Measurements from ENCODE around the gene RSRC2.

The RSRC2 gene

DNA sequence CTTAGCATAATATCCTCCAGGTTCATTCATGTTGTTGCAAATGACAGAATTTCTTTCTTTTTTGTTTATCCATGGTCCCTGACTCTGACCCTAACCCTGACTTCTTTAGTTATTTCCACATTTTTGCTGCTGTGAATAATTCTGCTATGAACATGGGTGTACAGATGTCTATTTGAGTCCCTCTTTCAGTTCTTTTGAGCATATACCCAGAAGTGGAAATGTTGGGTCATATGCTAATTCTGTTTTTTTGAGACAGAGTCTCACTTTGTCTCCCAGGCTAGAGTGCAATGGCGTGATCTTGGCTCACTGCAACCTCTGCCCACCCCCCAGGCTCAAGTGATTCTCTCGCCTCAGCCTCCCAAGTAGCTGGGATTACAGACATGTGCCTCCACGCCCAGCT lies 33.4 kb upstream of the RSRC2 start:
- no peak for DNase-seq (ENCODE audit: low read depth)
- H3K4me3 ChIP-seq (ENCODE audit: low read depth, low read length) = no peak overlapping the region

GRCh38 chr12:122558745-122559641 lies 32.3 kb upstream of the RSRC2 start:
- no peak overlapping the region for H3K4me3 ChIP-seq (ENCODE audit: low read depth, low read length)

More for the DNA sequence above, 33.4 kb upstream of the RSRC2 start:
- TF ChIP-seq MAX (IDR thresholded peaks at IDR 0.05; ENCODE audit: low read depth, low read length) (no peak), MYC (IDR thresholded peaks at IDR 0.05; ENCODE audit: low read depth, low read length) (no peak)

DNA sequence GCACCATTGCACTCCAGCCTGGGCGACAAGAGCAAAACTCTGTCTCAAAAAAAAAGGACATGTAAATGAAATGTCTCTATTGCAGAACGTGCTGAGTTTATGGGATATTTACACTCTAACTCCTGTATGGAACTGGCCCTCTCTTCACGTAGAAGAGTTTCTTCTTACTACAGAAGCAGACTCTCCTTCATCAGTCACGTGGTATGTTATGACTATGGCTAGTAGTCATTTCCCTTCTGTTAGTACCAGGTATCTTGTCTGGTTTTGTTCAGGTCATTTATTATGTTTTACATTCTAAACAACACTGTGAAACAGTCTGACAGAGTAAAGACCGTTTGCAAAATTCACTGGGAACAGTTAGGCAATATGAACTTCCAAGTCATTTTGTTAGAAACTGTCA lies 20.6 kb upstream of the RSRC2 start:
- DNase-seq (ENCODE audit: low read depth) = no peak
- no peak overlapping the region for H3K4me3 ChIP-seq (ENCODE audit: low read depth, low read length)
- TF ChIP-seq, protein P1, sequence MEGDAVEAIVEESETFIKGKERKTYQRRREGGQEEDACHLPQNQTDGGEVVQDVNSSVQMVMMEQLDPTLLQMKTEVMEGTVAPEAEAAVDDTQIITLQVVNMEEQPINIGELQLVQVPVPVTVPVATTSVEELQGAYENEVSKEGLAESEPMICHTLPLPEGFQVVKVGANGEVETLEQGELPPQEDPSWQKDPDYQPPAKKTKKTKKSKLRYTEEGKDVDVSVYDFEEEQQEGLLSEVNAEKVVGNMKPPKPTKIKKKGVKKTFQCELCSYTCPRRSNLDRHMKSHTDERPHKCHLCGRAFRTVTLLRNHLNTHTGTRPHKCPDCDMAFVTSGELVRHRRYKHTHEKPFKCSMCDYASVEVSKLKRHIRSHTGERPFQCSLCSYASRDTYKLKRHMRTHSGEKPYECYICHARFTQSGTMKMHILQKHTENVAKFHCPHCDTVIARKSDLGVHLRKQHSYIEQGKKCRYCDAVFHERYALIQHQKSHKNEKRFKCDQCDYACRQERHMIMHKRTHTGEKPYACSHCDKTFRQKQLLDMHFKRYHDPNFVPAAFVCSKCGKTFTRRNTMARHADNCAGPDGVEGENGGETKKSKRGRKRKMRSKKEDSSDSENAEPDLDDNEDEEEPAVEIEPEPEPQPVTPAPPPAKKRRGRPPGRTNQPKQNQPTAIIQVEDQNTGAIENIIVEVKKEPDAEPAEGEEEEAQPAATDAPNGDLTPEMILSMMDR (IDR thresholded peaks at IDR 0.05; ENCODE audit: low read depth, low read length) = no peak
- TF ChIP-seq MYC (IDR thresholded peaks at IDR 0.05; ENCODE audit: low read depth, low read length) = no peak
- no peak for TF ChIP-seq MAX (IDR thresholded peaks at IDR 0.05; ENCODE audit: low read depth, low read length)
- no peak for TF ChIP-seq POLR2A (IDR thresholded peaks at IDR 0.05; ENCODE audit: extremely low read depth, insufficient read length)

More at GRCh38 chr12:122558745-122559641, 32.3 kb upstream of the RSRC2 start:
- DNase-seq (ENCODE audit: low read depth) = no peak
- TF ChIP-seq MAX (IDR thresholded peaks at IDR 0.05; ENCODE audit: low read depth, low read length) (no peak), POLR2A (IDR thresholded peaks at IDR 0.05; ENCODE audit: extremely low read depth, insufficient read length) (no peak), MYC (IDR thresholded peaks at IDR 0.05; ENCODE audit: low read depth, low read length) (no peak)
- TF ChIP-seq, protein P1 (IDR thresholded peaks at IDR 0.05; ENCODE audit: low read depth, low read length) = no peak

DNA sequence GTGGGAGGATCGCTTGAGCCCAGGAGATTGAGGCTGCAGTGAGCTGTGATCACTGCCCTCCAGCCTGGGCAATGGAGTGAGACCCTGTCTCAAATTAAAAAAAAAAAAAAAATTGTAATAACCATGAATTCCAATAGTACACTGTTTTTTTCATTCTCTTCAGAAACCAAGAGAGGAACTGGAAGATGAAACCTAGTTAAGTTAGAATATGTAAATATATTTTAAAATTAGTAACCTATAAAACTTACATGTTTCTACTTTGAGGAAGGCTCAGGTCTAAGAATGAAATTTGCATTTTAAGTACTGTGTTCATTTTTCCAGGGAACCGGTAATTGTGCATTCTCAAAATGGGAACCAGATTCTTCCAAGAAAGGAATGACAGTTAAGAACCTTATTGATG lies 19.1 kb upstream of the RSRC2 start:
- H3K4me3 ChIP-seq (ENCODE audit: low read depth, low read length) = no peak overlapping the region
- no peak for DNase-seq (ENCODE audit: low read depth)
- TF ChIP-seq, protein P1 (IDR thresholded peaks at IDR 0.05; ENCODE audit: low read depth, low read length) = no peak
- TF ChIP-seq POLR2A (IDR thresholded peaks at IDR 0.05; ENCODE audit: extremely low read depth, insufficient read length) (no peak), MAX (IDR thresholded peaks at IDR 0.05; ENCODE audit: low read depth, low read length) (no peak), MYC (IDR thresholded peaks at IDR 0.05; ENCODE audit: low read depth, low read length) (no peak)

DNA sequence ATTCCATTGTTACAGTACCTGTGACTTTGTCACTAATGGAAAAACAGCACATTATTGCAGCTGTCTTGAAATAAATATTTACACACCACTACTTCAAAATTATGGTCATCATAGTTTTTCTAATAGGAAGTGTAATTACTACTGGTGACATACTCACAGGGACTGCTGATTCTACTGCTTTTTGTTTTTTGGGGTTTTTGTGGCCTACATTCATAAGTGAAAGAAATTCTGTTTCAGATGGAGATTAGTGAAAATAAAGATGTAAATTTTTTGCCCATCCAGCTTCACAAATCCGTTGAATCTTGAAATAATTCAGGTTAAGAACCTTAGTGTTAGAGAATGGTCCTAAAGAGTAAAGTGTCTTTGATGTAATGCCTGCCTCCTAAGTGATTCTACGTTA lies 17.8 kb upstream of the RSRC2 start:
- no peak overlapping the region for H3K4me3 ChIP-seq (ENCODE audit: low read depth, low read length)
- DNase-seq (ENCODE audit: low read depth) = no peak
- TF ChIP-seq POLR2A (IDR thresholded peaks at IDR 0.05; ENCODE audit: extremely low read depth, insufficient read length) (no peak), MAX (IDR thresholded peaks at IDR 0.05; ENCODE audit: low read depth, low read length) (no peak), MYC (IDR thresholded peaks at IDR 0.05; ENCODE audit: low read depth, low read length) (no peak)
- TF ChIP-seq, protein P1 (IDR thresholded peaks at IDR 0.05; ENCODE audit: low read depth, low read length) = no peak

DNA sequence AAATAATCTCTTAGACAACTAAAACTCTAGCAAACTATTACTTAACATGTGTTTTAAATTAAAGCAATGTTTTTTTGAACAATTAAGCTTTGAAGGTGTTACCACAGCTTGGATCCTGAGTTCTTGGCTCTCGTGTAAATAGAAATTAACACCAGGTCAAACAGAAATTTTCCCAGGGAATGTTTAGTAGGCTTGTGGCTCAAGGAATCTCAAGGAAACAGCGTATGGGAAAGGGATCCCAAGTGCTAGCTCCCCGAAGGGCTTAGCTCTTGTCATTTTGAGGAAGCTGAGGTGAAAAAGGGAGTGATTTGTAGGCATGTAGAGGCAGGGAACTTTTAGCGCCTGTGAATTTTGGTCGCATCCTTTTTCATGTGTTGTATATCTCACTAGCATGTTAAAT lies 11.8 kb upstream of the RSRC2 start:
- TF ChIP-seq POLR2A (IDR thresholded peaks at IDR 0.05; ENCODE audit: extremely low read depth, insufficient read length) (no peak), MAX (IDR thresholded peaks at IDR 0.05; ENCODE audit: low read depth, low read length) (no peak), MYC (IDR thresholded peaks at IDR 0.05; ENCODE audit: low read depth, low read length) (no peak)
- TF ChIP-seq, protein P1 (IDR thresholded peaks at IDR 0.05; ENCODE audit: low read depth, low read length) = no peak
- H3K4me3 ChIP-seq (ENCODE audit: low read depth, low read length) = no peak overlapping the region
- DNase-seq (ENCODE audit: low read depth) = no peak
